K562 (cell line): ENCODE data around the gene EME1. TPM values are rescaled to one million over a fixed set of nuclear protein-coding genes. Genes with fewer than 3 reads are reported as not detected.

Experiments
- ATAC-seq: fragments of 200-7000 bp; cut with Tn5 transposase; 3 replicates; pipeline ENCODE4 v1.9.1; 2020; ENCODE audit warnings: moderate library complexity
- BruUV-seq: library from RNA; stranded (reverse); fragments of 400-500 nt; replicated peaks from 2 replicates; lab custom pipeline; 2021; lab: Mats Ljungman, UMichigan
- CTCF ChIA-PET: fragments of 300-600 bp; formaldehyde crosslinking; extraction: SDS; loops from one replicate; lab custom pipeline; 2021; ENCODE audit warnings: low intra/inter-chr PET ratio; lab: Yijun Ruan, JAX
- POLR2A ChIA-PET: fragments of 300-600, 350-650 bp; sonication (Branson Sonifier 250); formaldehyde crosslinking; extraction: SDS; loops from one replicate; lab custom pipeline; 2021; ENCODE audit warnings: antibody characterized with exemption, inconsistent platforms; lab: Yijun Ruan, JAX
- DNase-seq, 4 experiments: peaks; one replicate each; pipeline versions ENCODE4 v3.0.0 to v3.0.0-alpha.2; 2011 to 2018; ENCODE audit warnings: low spot score in 3 of 4, mixed read lengths in 3 of 4; ENCODE audit errors: extremely low read depth in 1 of 4
- FAIRE-seq: peaks from 2 replicates; lab custom pipeline; 2011; peaks lifted over from hg19 to GRCh38; lab: Jason Lieb, UNC
- H2AFZ ChIP-seq: 2 replicates; pipeline ENCODE4 v1.6.0; 2011; ENCODE audit warnings: low read depth, low read length, control low read depth, inconsistent platforms
- H3K27ac ChIP-seq: fragments of 200-600 bp; 3 replicates; pipeline ENCODE4 v1.8.0; 2011; ENCODE audit warnings: low read depth, mild to moderate bottlenecking, control low read depth, inconsistent platforms, low read length, moderate library complexity, mixed read lengths; ENCODE audit errors: extremely low read depth
- H3K27me3 ChIP-seq, 2 experiments: fragments of 300-600 bp in 1 of 2; 2 replicates in 1 of 2; 3 replicates in 1 of 2; pipeline versions ENCODE4 v1.6.0 to v1.8.0; 2011; ENCODE audit warnings: inconsistent platforms in 2 of 2, low read length in 2 of 2, mild to moderate bottlenecking in 1 of 2, mixed read lengths in 1 of 2, moderate library complexity in 1 of 2; ENCODE audit not compliant: control insufficient read depth in 2 of 2, insufficient read depth in 2 of 2
- H3K36me3 ChIP-seq: fragments of 300-600 bp; 3 replicates; pipeline ENCODE4 v1.8.0; 2011; ENCODE audit warnings: mild to moderate bottlenecking, low read length, inconsistent platforms; ENCODE audit not compliant: control insufficient read depth, insufficient read depth
- H3K4me1 ChIP-seq, 2 experiments: fragments of 200-600 bp in 1 of 2; replicated peaks in 1 of 2; 2 replicates in 1 of 2; 3 replicates in 1 of 2; pipeline versions ENCODE4 v1.5.1 to v1.8.0; 2011; ENCODE audit warnings: inconsistent platforms in 2 of 2, low read length in 2 of 2, mild to moderate bottlenecking in 1 of 2, mixed read lengths in 1 of 2, moderate library complexity in 1 of 2; ENCODE audit not compliant: control insufficient read depth in 2 of 2, insufficient read depth in 2 of 2
- H3K4me2 ChIP-seq: 2 replicates; pipeline ENCODE4 v1.6.1; 2011; ENCODE audit warnings: low read length, control low read depth, inconsistent platforms, mixed read lengths; ENCODE audit not compliant: insufficient read depth
- H3K4me3 ChIP-seq: fragments of 200-600 bp; sonication (generic), shearing (Covaris generic); 2 replicates; pipeline ENCODE4 v1.5.1; 2016; ENCODE audit warnings: control low read depth, inconsistent platforms
- H3K79me2 ChIP-seq: fragments of 200-600 bp; 3 replicates; pipeline ENCODE4 v1.8.0; 2011; ENCODE audit warnings: low read length, inconsistent platforms; ENCODE audit not compliant: control insufficient read depth, insufficient read depth
- H3K9ac ChIP-seq, 2 experiments: 2 replicates each; pipeline versions ENCODE4 v1.6.0 to v1.6.1; 2011; ENCODE audit warnings: low read depth in 2 of 2, low read length in 2 of 2, control low read depth in 1 of 2, inconsistent platforms in 1 of 2, mild to moderate bottlenecking in 1 of 2, mixed read lengths in 1 of 2; ENCODE audit not compliant: insufficient read depth in 1 of 2
- H3K9me1 ChIP-seq: one replicate; pipeline ENCODE4 v1.6.0; 2011; ENCODE audit warnings: inconsistent platforms, mild to moderate bottlenecking, low read length, moderate library complexity; ENCODE audit not compliant: control insufficient read depth, insufficient read depth
- H3K9me3 ChIP-seq: replicated peaks from 2 replicates; pipeline ENCODE4 v1.5.1; 2011; ENCODE audit warnings: low read depth, low read length, inconsistent platforms; ENCODE audit not compliant: control insufficient read depth, insufficient read depth
- H4K20me1 ChIP-seq: replicated peaks from 2 replicates; pipeline ENCODE4 v1.6.1; 2011; ENCODE audit warnings: low read length, inconsistent platforms, mixed read lengths; ENCODE audit not compliant: control insufficient read depth, insufficient read depth
- HMG20A ChIP-seq: fragments of 450-650 bp; formaldehyde crosslinking; conservative IDR thresholded peaks from 2 replicates; pipeline ENCODE4 v1.4.0; 2020; ENCODE audit warnings: mild to moderate bottlenecking, mixed read lengths
- POLR2G ChIP-seq: fragments of 200-400 bp; formaldehyde crosslinking; IDR thresholded peaks from 2 replicates; pipeline ENCODE4 v1.6.1; 2017; ENCODE audit warnings: low read depth, mild to moderate bottlenecking, antibody characterized with exemption, low read length, moderate library complexity
- RBFOX2 ChIP-seq: fragments of 200-400 bp; formaldehyde crosslinking; IDR thresholded peaks from 2 replicates; pipeline ENCODE4 v1.6.1; 2017; ENCODE audit warnings: low read depth, mild to moderate bottlenecking, low read length, moderate library complexity
- SMC3 ChIP-seq: conservative IDR thresholded peaks from 2 replicates; pipeline ENCODE4 v1.6.1; 2011; ENCODE audit warnings: low read depth, low read length, improper control_type of control experiment; ENCODE audit not compliant: insufficient read depth
- WGBS: fragments of 100-300 bp; shearing (Covaris generic); methylation state at CpG from one replicate; pipeline ENCODE4 v1.1.6; 2016; ENCODE audit warnings: low coverage, mixed read lengths; ENCODE audit not compliant: insufficient coverage; ENCODE audit errors: missing lambda C conversion rate; 5-methylcytosine and 5-hydroxymethylcytosine counted together
- in situ Hi-C: fragments of 300-500 bp; cut with MboI; formaldehyde crosslinking; loops from 4 replicates; pipeline ENCODE4 v1.15.0; 2018; ENCODE audit warnings: inconsistent platforms, mixed read lengths
- intact Hi-C: fragments of 100-400 bp; cut with micrococcal nuclease; formaldehyde crosslinking; loops from 2 replicates; pipeline ENCODE4 v1.14.2; 2022
- polyA plus RNA-seq, 8 experiments: library from polyadenylated mRNA; depleted of rRNA in 4 of 8; stranded (reverse) in 5 of 8; unstranded in 3 of 8; fragments of >200 nt; fragmentation: Nextera tagmentation in 2 of 8; fragmentation: Illumina TruSeq in 1 of 8; extraction: Ambion mirVana in 2 of 8; extraction: Trizol in 1 of 8; gene quantifications; 2 replicates each; pipeline versions ENCODE4 v1.2.1 to v1.2.3, GENCODE V29; 2011 to 2014; ENCODE audit warnings: inconsistent platforms in 1 of 8, missing spikeins in 1 of 8
- total RNA-seq, 7 experiments: library from RNA; depleted of rRNA in 6 of 7; stranded (reverse); fragments of >200 nt in 6 of 7; fragmentation: Illumina TruSeq in 2 of 7; extraction: Trizol in 2 of 7; gene quantifications; 2 replicates each; pipeline versions ENCODE4 v1.2.1 to v1.2.3, GENCODE V29; 2011 to 2021; ENCODE audit warnings: low replicate concordance in 1 of 7

EME1 gene
- total and polyA plus RNA-seq, 9 of the 15 experiments (the other 6 are each of a cell fraction or from before 2014, with no cell fraction given), result 14.6 to 44.1 (median 24.0) TPM

GRCh38 chr17:50365165-50365564 is 7.9 kb upstream of the EME1 start:
- 57% methylated on average over 2 of the region's 2 CpGs for WGBS
- ChIA-PET POLR2A (interaction anchor here (0.6 to 2.3 kb wide), 8 partner anchors 9 to 293 kb away, joined by 3 to 11 read pairs (median 4); partner anchors contain the start of genes EME1, LRRC59 and XYLT2), CTCF (no interaction called here)
- no peak for DNase-seq
- H3K27me3 ChIP-seq, result no peaks in the 10 kb centered on the region
- peaks cover 17 to 28% of the 10 kb centered on the region in 2 experiments for H3K4me1 ChIP-seq
- ATAC-seq, result no peak
- no peak for FAIRE-seq
- peaks cover 63% of the 10 kb centered on the region for H3K36me3 ChIP-seq
- no peak overlapping the region for H3K4me2 ChIP-seq
- H2AFZ ChIP-seq, result no peak overlapping the region
- H3K9me1 ChIP-seq, result no peaks in the 10 kb centered on the region
- no peak overlapping the region for H3K27ac ChIP-seq
- intact Hi-C loops, result no loop called here
- no peaks in the 10 kb centered on the region for H3K9me3 ChIP-seq
- no peak overlapping the region; a peak in 1 of 4 replicates for H3K9ac ChIP-seq
- peaks cover 3% of the 10 kb centered on the region; the same call in 1 of the 3 replicates for H3K79me2 ChIP-seq
- in situ Hi-C loops, result no loop called here
- H3K4me3 ChIP-seq, result no peak overlapping the region
- BruUV-seq, result no TSS peak
- peaks cover 14% of the 10 kb centered on the region for H4K20me1 ChIP-seq
- no peak for TF ChIP-seq HMG20A (CRISPR knock-in tag)

- intact Hi-C loops (no loop called here), in situ Hi-C loops (no loop called here)
- ATAC-seq (no peak), DNase-seq (no peak), FAIRE-seq (no peak)
- peaks cover 11% of the 10 kb centered on the region for H4K20me1 ChIP-seq
- no peaks in the 10 kb centered on the region for H3K27me3 ChIP-seq
- H2AFZ ChIP-seq, result no peak overlapping the region
- no TSS peak for BruUV-seq
- H3K36me3 ChIP-seq, result peaks cover 65% of the 10 kb centered on the region
- H3K4me1 ChIP-seq, result peaks cover 17 to 23% of the 10 kb centered on the region in 2 experiments
- H3K79me2 ChIP-seq, result peaks cover 9% of the 10 kb centered on the region
- H3K9me3 ChIP-seq, result no peaks in the 10 kb centered on the region
- no peak overlapping the region for H3K4me2 ChIP-seq
- no peak overlapping the region for H3K4me3 ChIP-seq
- no peaks in the 10 kb centered on the region for H3K9me1 ChIP-seq
- H3K9ac ChIP-seq, result peak overlapping the region in 1 of 2 experiments; percentile 46; a peak in 2 of 4 replicates
- ChIA-PET CTCF (interaction anchor here (0.6 kb wide), 1 partner anchor 86 kb away, joined by 3 read pairs; no protein-coding TSS in a partner anchor), POLR2A (interaction anchor here (0.6 to 2.3 kb wide), 6 partner anchors 16 to 267 kb away, joined by 3 to 11 read pairs (median 4); partner anchors contain the start of genes LRRC59 and XYLT2)
- 94% methylated on average over 10 of the region's 14 CpGs for WGBS
- TF ChIP-seq POLR2G, result peak; percentile 35; the same call in 1 of the 2 replicates
- TF ChIP-seq SMC3, result no peak
- TF ChIP-seq RBFOX2, result peak; percentile 39; the same call in 1 of the 2 replicates
- H3K27ac ChIP-seq, result no peak overlapping the region
These were observed 7.2 kb upstream of the EME1 start for GRCh38 chr17:50365649-50366393.
